Gastroesophageal sphincter (tissue), 2 donors: ENCODE measurements around the gene MAGEA2B.
"Not testable (repeated sequence)": the region's sequence is repeated elsewhere in the genome, so short reads cannot be mapped to it uniquely, and the experiment has no call there.

Experiments
- EP300 ChIP-seq: sonication (generic); formaldehyde crosslinking; IDR thresholded peaks from one replicate; pipeline ENCODE4 v1.6.1; 2017; ENCODE audit warnings: antibody characterized with exemption, mild to moderate bottlenecking
- POLR2A ChIP-seq, 2 donors: fragments of 450-650 bp; IDR thresholded peaks; one replicate each; pipeline ENCODE4 v1.6.1; 2017; ENCODE audit warnings: antibody characterized with exemption in 2 of 2, mild to moderate bottlenecking in 2 of 2, moderate library complexity in 1 of 2

DNA sequence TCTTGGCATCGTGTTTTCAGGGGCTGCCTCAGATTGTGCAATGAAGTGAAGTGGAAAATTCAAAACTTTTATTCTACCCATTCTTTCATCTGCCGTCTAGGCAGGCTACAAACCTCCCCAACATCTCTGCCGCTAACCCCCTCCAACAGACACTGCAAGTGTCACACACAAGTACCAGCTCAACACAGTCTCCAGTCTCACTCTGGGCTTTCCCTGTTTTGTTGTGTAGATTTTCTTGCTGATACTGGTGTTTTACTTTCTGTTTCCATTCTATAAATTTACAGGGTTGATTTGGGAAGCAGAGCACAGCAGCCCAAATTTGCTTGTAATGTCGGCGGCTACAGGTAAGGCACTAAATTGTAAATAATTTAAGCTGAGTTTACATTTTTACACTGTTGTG lies 40.4 kb downstream of the MAGEA2B start:
- TF ChIP-seq POLR2A (IDR thresholded peaks at IDR 0.05); EP300: not testable (repeated sequence)
